Epithelial cell of proximal tubule (primary cell): ENCODE results near the gene DOCK2. TPM values are rescaled to one million over a fixed set of nuclear protein-coding genes. Genes with fewer than 3 reads are reported as not detected.
"Not testable (repeated sequence)": the region's sequence is repeated elsewhere in the genome, so short reads cannot be mapped to it uniquely, and the experiment has no call there.

Experiments used
- DNase-seq: peaks from one replicate; pipeline ENCODE4 v3.0.0-alpha.2; 2011; ENCODE audit warnings: low read depth
- H3K4me3 ChIP-seq: 2 replicates; pipeline ENCODE4 v1.5.1; 2011; ENCODE audit warnings: low read depth, mild to moderate bottlenecking, low read length
- CTCF ChIP-seq: conservative IDR thresholded peaks from 2 replicates; pipeline ENCODE4 v1.5.1; 2012; ENCODE audit warnings: low read depth, mild to moderate bottlenecking, low read length
- total RNA-seq: library from RNA; depleted of rRNA; stranded (reverse); fragments of >200 nt; gene quantifications from 2 replicates; pipeline ENCODE4 v1.2.3, GENCODE V29; 2015

The DOCK2 gene
- total RNA-seq, 1 donor from 2014 or later, result 30.4 TPM

GRCh38 chr5:170092455-170093101, 455.5 kb downstream of the DOCK2 start:
- no peak for DNase-seq
- TF ChIP-seq CTCF, result no peak
- no peak overlapping the region for H3K4me3 ChIP-seq

- not testable (repeated sequence) for DNase-seq
Measured at GRCh38 chr5:170094329-170094728, 457.3 kb downstream of the DOCK2 start.

GRCh38 chr5:170095646-170096045, 458.6 kb downstream of the DOCK2 start:
- no peak overlapping the region for H3K4me3 ChIP-seq
- no peak for TF ChIP-seq CTCF
- DNase-seq, result no peak

More at GRCh38 chr5:170094329-170094728, 457.3 kb downstream of the DOCK2 start:
- not testable (repeated sequence) for H3K4me3 ChIP-seq

GRCh38 chr5:170097934-170098333, 460.9 kb downstream of the DOCK2 start:
- H3K4me3 ChIP-seq, result no peak overlapping the region
- no peak for TF ChIP-seq CTCF
- no peak for DNase-seq

- peak; percentile 79 for TF ChIP-seq CTCF
Measured at GRCh38 chr5:170100066-170100943, 463.2 kb downstream of the DOCK2 start.

GRCh38 chr5:170103447-170103846, 466.4 kb downstream of the DOCK2 start:
- no peak overlapping the region for H3K4me3 ChIP-seq
- no peak for DNase-seq
- no peak for TF ChIP-seq CTCF

More at GRCh38 chr5:170100066-170100943, 463.2 kb downstream of the DOCK2 start:
- DNase-seq, result peak; percentile 19
- no peak overlapping the region for H3K4me3 ChIP-seq

- H3K4me3 ChIP-seq, result no peak overlapping the region
- no peak for DNase-seq
- TF ChIP-seq CTCF, result no peak
Measured at GRCh38 chr5:170104299-170104698, 467.2 kb downstream of the DOCK2 start.
